HS-27A (cell line): ENCODE measurements around the gene SUGCT.
"Not testable (repeated sequence)": the region's sequence is repeated elsewhere in the genome, so short reads cannot be mapped to it uniquely, and the experiment has no call there.

Source experiments
- DNase-seq: peaks from one replicate; pipeline ENCODE4 v3.0.0-alpha.2; 2012; ENCODE audit warnings: low read depth, missing footprints

Gene SUGCT

GRCh38 chr7:40580776-40581175 lies 446.0 kb downstream of the SUGCT start:
- no peak for DNase-seq

- no peak for DNase-seq
These were observed 447.7 kb downstream of the SUGCT start for GRCh38 chr7:40582539-40582938.

DNA sequence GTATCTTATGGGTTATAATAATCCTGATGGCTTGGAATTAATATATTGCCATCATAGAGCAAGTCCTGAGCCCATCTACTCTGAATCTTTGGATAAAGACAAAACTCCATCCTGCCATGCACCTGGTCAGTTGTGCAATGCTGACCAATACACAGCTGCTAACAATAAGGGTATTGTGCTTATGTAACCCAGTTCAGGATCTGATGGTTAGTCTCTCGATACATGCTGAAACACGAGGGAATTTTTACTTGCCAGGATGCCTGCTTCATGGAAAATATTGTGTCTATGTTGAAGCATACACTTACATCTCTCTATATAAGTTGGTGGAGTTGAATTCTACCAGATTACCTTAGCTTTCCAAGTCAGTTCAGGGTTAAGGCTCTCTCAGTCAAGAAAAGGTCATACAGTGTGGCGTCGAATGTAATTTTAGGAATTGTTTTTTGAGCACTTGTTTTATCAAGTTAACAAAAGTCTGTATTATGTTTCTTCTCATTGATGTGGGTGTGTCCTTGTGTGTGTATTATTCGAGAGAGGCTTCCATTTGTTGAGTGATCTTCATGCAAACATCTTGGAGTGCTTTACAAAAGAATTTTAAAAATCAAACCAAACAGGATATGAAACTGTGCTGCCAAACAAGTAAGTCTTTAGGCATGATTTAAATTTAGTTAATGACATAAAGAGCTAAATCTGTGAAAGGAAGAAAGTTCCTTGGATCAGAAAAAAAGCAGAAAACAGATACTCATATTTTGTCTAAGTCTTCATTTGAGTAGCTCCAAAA lies 449.1 kb downstream of the SUGCT start:
- DNase-seq: no peak

DNA sequence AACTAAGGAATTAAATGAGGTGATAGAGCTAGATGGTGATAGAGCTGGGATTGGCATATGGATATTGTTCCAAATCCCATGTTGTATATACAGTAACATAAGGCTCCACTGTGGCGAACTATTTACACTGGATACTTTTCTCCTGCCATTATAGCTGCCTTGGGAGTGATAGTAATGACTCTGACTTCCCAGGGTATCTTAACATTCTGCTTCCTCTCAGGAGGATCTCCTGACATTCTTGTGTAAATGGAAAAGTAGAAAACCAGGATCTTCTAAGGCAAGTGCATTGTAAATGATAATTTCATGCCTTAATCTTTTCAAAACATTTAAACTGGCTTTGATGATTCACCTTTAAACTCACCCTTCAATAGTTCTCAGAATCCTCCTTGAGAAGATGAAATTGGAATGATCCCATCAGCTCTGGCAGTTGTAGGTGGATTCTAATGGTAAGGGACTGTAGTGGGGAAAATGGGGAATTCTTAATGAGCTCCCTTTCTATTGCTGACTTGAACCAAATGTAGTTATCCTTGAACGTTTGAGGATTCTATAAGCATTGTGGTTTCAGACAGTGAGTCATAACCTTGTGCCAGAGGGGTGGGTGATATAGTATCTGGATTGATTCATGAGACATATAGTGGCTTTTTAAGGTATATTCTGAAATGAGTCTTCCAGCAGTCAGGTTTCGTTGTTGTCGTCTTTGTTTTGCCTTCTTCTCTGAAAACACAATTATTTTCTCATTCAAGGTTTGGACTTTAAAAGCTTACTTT lies 450.0 kb downstream of the SUGCT start:
- DNase-seq: no peak

DNA sequence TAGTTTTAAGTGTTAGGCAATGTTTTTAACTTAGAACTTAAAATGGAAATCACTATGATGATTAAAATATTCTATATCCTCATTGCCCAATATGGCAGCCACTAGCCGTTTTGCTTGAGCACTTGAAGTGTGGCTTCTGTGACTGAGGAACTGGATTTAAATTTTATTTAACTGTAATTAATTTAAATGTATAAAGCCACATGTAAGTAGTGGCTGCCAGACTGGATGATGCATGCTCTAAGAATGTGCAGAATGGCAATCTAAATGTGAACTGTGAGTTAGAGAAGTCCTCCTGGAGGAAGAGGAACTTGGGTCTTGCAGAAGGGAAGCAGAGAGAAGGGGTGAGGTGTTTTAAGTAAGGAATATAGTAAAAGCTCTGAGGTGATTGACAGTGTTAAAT lies 451.4 kb downstream of the SUGCT start:
- DNase-seq: no peak

GRCh38 chr7:40587419-40587818 lies 452.6 kb downstream of the SUGCT start:
- DNase-seq: no peak

DNA sequence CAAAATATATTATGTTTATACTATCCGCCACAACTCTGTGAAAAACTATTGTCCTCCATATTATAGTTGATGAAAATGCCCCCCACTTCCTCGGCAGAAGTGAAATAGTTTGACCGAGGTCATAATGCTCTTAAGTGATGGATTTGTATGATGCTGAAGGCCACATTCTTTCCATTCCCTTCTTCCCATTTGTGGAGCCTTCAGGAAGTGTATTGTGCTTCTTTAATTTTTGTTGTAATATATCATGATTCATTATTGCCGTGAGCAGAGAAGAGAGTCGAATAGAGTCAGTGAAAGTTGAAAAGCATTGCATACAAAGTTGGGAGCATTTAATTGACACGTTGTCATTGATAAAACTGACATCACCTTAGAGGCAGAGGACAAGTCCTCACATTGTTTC lies 460.3 kb downstream of the SUGCT start:
- DNase-seq: no peak

DNA sequence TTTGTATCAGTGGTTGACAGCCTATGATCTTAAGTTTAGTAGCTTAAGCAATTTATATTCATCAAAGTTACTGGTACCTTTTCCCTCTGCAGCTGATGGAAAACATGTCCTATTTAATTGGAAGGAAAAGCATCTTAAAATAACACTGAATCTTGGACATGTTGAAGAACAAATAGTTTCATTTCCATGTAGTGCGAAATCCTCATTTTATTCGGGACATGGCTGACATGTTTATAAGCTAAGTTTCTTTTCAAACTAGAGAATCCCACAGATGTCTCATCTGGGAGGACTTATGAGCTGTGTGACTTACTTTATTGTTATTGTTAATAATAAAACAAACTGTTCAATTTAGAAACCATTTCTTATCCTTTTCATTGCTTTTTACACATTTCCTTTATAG lies 461.0 kb downstream of the SUGCT start:
- no peak for DNase-seq

DNA sequence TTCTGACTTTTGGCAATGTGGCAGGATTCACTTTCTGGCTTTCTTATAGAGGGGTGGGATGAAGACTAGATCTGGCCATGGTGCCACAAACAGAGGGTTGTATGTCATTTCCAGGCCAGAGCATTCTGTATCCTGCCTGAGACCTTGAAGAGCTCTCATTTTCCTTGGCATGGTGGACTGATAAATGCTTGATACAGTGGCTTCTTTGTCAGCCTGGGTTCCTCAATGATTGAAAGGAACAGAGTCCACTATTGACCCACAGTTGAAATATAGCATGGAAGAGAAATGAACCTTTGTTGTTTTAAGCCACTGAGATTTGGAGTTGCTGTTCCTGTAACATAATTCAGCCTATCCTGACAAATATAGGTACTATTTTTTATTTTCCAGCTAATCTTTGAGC lies 462.7 kb downstream of the SUGCT start:
- no peak for DNase-seq

- no peak for DNase-seq
These were observed 464.1 kb downstream of the SUGCT start for GRCh38 chr7:40598915-40599314.

DNA sequence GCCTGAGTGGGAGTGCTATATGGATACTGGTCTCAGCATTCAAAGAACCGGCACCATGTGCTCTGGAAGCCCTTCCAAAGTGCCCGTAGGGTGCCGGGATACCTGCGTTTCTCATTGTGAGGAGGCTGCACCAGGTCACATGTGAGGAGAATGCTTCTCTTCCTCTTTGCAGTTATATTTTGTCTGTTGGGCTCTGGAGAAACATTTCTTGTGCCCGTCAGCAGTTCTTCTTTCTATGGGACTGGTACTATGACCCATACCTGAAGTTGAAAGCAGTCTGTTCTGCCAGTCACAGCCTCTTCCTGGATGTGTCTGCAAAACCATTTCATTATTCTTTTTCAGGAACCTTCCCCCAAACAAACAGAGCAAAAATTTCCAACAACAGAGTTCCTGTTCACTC lies 465.0 kb downstream of the SUGCT start:
- no peak for DNase-seq

DNA sequence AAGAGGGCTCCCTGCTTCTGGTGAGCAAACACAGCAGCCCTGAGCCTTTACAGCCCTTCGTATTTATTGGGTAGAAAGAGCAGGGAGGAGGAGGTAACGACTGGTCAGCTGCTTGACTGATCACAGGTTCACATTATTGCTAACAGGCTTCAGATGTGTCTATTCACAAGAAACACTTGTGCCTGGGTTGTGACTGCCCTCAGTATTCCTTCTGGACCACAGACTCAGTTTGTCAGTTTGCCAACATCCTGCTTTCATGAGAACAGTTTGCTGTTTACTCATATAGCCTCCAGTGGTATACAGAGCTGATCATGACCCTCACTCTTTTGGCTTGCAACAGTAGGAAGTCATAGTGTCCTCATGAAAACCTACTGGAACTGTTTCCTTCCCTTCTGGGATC lies 467.5 kb downstream of the SUGCT start:
- DNase-seq: not testable (repeated sequence)

GRCh38 chr7:40604601-40605438 lies 470.0 kb downstream of the SUGCT start:
- DNase-seq: no peak

- DNase-seq: no peak
These were observed 473.7 kb downstream of the SUGCT start for GRCh38 chr7:40608321-40609075.

DNA sequence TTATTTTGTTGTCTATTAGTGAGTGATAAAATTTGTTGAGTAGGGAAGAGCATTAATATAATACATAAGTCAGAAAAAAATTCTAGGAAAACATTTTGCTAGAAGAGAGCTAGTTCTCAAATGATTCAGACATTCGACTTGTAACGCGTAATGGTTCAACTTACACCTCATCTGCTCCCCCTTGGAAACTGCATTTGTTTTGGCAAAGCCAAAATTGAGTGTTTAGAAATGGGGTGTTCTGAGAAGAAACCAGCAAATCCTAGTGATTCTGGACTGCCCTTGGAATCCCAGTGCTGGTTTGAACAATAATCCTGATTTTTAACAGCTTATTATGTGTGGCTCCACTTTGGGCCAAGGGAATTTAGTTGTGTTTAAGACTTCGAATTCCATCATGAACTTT lies 475.7 kb downstream of the SUGCT start:
- DNase-seq: no peak

- no peak for DNase-seq
These were observed 476.5 kb downstream of the SUGCT start for GRCh38 chr7:40611095-40611871.

GRCh38 chr7:40612298-40612697 lies 477.5 kb downstream of the SUGCT start:
- no peak for DNase-seq

GRCh38 chr7:40619647-40620046 lies 484.8 kb downstream of the SUGCT start:
- DNase-seq: no peak

- DNase-seq: no peak
These were observed 486.8 kb downstream of the SUGCT start for GRCh38 chr7:40621592-40621998.

GRCh38 chr7:40622941-40623501 lies 488.2 kb downstream of the SUGCT start:
- no peak for DNase-seq

GRCh38 chr7:40623863-40624262 lies 489.1 kb downstream of the SUGCT start:
- no peak for DNase-seq
